NCI-H1694 (cell line): Measurements from ENCODE around the gene CFAP221.

Experiments
- DNase-seq: peaks from one replicate; lab custom pipeline; 2025; lab: John Stamatoyannopoulos, UW

Gene CFAP221

GRCh38 chr2:119536707-119537106 lies 7.5 kb upstream of the CFAP221 start:
- DNase-seq, result no peak

- DNase-seq, result no peak
Measured at GRCh38 chr2:119537792-119538191, 6.5 kb upstream of the CFAP221 start.

- no peak for DNase-seq
Measured at GRCh38 chr2:119541476-119541875, 2.8 kb upstream of the CFAP221 start.

- no peak for DNase-seq
Measured at GRCh38 chr2:119544939-119545475, 758 bp downstream of the CFAP221 start.

- no peak for DNase-seq
Measured at GRCh38 chr2:119545754-119546446, 1.7 kb downstream of the CFAP221 start.

- DNase-seq, result no peak
Measured at GRCh38 chr2:119546447-119546767, 2.2 kb downstream of the CFAP221 start.

GRCh38 chr2:119548516-119549120 lies 4.4 kb downstream of the CFAP221 start:
- no peak for DNase-seq

GRCh38 chr2:119549241-119549640 lies 5.0 kb downstream of the CFAP221 start:
- peak; percentile 5 for DNase-seq

- DNase-seq, result no peak
Measured at GRCh38 chr2:119550346-119550745, 6.1 kb downstream of the CFAP221 start.

- DNase-seq, result no peak
Measured at GRCh38 chr2:119550856-119551255, 6.6 kb downstream of the CFAP221 start.

- no peak for DNase-seq
Measured at GRCh38 chr2:119552902-119553301, 8.7 kb downstream of the CFAP221 start.

- no peak for DNase-seq
Measured at GRCh38 chr2:119553687-119554344, 9.6 kb downstream of the CFAP221 start.

- DNase-seq, result no peak
Measured at GRCh38 chr2:119565481-119565880, 21.2 kb downstream of the CFAP221 start.

- DNase-seq, result no peak
Measured at GRCh38 chr2:119567292-119567691, 23.0 kb downstream of the CFAP221 start.

- no peak for DNase-seq
Measured at GRCh38 chr2:119574108-119574815, 30.0 kb downstream of the CFAP221 start.

- no peak for DNase-seq
Measured at GRCh38 chr2:119574864-119575263, 30.6 kb downstream of the CFAP221 start.

- DNase-seq, result no peak
Measured at GRCh38 chr2:119575439-119575838, 31.2 kb downstream of the CFAP221 start.

- DNase-seq, result no peak
Measured at GRCh38 chr2:119579424-119580295, 35.4 kb downstream of the CFAP221 start.

- DNase-seq, result no peak
Measured at GRCh38 chr2:119580550-119581072, 36.4 kb downstream of the CFAP221 start.

GRCh38 chr2:119583291-119583690 lies 39.0 kb downstream of the CFAP221 start:
- no peak for DNase-seq

GRCh38 chr2:119584469-119584868 lies 40.2 kb downstream of the CFAP221 start:
- DNase-seq, result no peak
